HG03097 (cell line): ENCODE data around the gene TMEM184B.

Experiments
- ATAC-seq: cut with Tn5 transposase; IDR thresholded peaks from one replicate; pipeline ENCODE4 v1.9.1; 2021; ENCODE audit not compliant: unreplicated experiment, low FRiP score

TMEM184B gene

GRCh38 chr22:38308791-38309498, 36.1 kb upstream of the TMEM184B start:
- no peak for ATAC-seq

DNA sequence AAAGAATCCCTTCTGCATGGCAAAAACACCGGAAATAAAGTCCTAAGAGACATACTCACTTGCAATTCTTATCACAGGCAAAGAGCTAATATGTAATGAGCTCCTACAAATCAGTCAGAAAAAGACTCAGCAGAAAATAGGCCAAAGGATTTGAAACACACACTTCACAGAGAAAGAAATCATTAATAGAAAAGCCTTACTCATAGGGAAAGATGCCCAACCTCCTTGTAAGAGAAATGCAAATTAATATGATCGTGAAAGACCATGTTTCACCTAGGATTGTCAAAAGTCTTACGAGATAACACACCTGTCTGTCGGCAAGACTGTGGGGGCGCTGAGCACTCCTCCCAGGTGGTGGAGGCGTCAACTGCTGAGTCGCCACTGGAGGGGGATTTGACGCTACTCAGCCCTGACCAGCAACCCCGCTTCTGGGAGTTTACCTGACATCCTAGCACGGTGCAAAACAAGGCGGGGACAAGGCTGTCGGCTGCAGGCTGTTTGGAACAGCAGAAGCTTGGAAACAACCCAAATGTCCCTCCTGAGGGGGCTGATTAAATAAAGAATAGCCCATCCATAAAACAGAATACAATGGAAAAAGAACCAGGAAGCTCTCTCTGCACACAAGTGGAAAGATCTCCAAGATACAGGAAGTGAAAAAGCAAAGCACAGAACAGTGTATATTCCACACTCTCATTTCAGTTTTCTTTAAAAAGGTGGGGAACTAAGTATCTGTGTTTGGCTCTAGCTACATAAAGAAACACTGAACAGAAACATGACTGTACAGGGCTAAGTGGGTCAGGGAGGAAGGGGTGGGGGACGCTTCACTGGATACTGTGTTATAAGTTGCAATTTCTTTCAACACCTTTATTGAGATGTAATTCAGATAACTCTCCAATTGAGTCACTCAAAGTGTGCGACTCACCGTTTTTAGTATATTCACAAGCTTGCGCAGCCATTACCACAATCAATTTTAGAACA, 33.0 kb upstream of the TMEM184B start:
- ATAC-seq, result peak; percentile 56

DNA sequence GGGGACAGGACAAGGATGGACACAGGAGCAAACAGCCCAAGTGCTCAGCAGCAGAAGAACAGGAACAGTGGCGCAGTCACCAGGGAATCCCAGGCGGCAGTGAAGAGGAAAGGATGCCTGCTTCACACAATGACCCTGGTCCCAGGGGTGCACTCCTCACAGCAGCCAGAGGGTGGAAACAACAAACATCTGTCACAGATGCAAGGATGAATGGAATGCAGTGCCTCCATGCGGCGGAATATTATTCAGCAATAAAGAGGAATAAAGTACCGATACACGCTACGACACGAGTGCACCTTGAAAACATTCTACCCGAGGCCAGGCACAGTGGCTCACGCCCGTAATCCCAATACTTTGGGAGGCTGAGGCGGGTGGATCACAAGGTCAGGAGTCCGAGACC, 31.7 kb upstream of the TMEM184B start:
- ATAC-seq, result no peak

DNA sequence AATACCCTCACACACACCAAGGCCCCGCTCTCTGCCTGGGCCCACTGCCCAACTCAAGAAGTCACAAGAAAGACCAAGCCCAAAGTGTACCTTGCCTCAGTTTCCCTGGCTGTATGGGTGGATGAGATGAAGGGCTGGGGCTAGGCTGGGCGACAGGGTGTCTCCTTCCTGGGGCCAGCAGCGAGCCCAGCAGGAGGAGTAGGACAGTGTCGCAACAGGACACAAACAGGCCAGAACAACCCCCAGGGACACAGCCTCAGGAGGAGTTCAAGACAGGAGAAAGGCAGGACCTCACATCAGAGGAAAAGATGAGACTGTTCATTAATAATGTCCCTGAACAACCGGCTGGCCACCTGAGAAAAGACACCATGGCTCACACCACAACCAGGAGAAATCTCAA, 31.2 kb upstream of the TMEM184B start:
- ATAC-seq, result no peak

- no peak for ATAC-seq
These were observed 30.1 kb upstream of the TMEM184B start for GRCh38 chr22:38302906-38303305.

DNA sequence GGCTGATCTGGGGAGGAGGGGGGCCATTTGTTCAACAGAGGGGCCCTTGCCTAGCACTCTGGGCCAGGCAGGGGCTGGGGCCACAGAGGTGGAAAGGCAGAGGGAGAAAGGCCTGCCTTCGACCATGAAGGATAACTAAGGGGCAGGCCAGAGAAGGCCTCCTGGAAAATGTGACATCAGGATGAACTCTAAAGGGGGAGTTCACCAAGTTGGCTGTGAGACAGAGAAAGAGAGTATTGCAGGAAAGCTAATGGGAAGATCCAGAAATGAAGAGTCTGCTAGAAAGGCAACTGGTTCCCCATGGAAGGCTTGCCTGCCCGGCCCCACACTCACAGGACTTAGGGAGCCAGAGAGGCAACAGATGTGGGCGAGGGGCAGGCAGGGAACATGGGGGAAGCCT, 28.1 kb upstream of the TMEM184B start:
- no peak for ATAC-seq

GRCh38 chr22:38300197-38300945, 27.6 kb upstream of the TMEM184B start:
- no peak for ATAC-seq

DNA sequence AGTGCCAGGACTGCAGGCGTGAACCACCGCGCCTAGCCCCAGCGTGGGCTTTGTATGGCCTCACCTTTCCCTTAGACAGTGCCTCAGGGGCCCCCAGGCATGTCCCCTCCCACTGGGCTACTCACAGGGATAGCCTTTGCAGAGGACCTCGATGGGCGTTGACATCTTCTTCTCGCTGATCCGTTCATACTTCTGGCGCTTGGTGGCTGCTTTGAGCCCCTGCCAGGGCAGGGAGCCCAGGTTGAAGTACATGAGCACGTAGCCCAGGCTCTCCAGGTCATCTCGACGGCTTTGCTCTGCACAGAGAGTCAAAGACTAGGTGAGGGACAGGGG, 26.9 kb upstream of the TMEM184B start:
- ATAC-seq, result no peak

DNA sequence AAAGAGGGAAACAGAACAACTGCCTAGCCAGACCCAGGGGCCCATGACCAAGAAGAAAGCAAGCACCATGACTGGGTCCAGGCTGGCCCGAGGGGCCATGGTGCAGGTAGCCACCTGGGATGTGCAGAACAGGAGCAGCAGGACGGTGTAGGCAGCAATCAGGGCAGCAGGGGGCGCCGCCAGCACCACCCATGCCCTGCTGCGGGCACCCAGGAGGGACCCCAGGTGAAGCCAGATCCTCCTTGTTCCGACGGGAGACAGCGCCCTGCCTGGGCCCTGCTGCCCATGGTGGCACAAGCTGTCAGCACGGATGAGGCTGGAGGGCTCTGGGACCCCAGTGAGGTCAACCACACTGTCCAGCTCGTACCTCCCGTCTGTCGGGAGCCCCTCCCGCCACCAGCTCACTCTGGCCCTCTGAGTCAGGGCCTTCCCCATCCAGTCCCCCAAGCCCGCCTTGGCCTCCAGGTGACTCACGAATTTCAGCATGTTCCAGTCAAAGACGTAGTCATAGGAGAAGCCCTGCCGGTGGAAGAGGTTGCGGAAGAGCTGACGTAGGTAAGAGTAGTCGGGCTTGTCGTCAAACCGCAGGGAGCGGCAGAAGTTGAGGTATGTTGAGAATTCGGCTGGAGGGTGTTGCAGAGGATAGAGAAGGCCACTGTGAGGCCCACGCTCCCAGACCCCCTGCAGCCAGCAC, 25.6 kb upstream of the TMEM184B start:
- no peak for ATAC-seq

DNA sequence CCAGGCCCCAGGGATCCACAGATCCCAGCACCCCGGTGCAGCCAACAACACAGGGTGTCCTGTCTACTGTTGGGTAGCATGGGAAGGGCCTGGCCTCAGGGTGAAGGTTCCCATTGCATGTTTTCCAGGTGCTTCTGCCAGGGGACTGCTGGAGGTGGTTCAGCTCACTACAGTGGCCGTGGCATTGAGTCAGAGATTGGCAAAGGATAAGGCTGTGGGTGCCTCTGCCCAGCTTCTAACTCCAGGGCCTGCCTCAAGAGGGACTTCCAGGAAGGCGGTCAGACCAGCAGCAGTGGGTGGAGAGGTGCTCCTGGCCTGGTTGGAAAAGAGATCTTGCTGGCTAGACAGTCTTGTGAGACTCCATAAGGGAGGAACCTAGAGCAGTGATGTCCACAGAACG, 23.6 kb upstream of the TMEM184B start:
- no peak for ATAC-seq

DNA sequence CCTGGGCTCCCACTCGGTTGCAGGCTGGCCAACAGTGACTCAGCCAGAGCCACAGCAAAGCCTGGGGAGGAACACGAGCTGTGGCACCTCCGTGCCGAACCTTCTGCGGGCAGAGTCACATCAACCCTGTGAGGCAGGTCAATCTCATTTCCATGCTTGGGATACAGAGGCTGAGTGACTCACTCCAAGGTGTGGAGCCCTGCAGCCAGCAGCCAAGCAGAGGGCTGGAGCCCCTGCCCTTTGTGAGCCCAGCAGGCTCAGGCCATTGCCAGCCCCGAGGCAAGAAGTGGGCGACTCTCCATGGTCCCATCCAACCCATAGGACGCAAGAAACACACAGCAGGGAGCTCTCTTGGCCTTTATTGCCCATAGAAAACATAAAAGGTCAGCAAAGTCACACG, 23.1 kb upstream of the TMEM184B start:
- no peak for ATAC-seq

DNA sequence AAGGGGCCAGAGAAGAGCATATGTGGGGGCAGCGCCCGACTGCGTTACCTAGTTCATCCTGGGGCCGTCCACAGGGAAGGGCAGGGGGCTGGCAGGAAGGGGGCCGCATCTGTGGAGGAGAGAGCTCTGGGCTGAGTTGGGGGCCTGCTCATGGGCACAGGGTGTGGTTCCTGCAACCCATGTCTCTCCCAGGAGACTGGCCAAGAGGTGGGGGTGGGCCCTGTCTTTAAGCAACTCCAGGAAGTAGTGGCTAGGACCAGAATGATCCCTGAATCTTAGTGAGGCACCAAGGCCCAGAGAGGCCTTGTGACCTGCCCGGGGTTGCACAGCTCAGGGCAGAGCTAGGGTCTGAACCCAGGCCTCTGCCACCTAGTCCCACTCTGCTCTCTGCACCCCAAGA, 22.5 kb upstream of the TMEM184B start:
- no peak for ATAC-seq

- no peak for ATAC-seq
These were observed 21.4 kb upstream of the TMEM184B start for GRCh38 chr22:38294193-38294592.

- ATAC-seq, result no peak
These were observed 19.9 kb upstream of the TMEM184B start for GRCh38 chr22:38292694-38293093.

DNA sequence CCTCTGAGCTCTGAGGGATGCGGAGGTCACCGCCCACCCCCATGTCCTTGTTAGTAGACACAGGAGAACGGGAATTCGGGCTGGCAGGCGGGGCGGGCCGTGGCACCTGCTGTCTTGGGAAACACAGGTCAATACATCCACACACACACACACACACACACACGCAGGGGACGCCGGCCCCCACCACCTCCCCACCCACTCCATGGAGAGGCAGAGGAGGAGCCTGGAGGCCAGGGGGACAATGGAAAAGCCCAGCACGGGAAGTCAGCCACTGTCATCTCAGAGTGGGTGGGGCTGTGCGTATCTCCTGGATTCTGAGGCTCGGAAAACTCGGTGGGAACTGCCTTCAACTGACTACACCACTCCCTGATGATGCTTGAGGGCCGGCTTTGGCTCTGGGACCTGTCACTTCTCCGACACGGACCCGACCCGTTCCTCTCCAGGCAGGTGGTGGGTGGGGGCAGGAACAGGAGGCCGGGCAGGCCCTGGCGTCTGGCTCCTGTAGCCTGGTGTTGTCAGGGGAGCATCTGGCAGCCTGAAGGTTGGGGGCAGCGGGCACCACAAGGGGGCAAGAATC, 18.5 kb upstream of the TMEM184B start:
- no peak for ATAC-seq

DNA sequence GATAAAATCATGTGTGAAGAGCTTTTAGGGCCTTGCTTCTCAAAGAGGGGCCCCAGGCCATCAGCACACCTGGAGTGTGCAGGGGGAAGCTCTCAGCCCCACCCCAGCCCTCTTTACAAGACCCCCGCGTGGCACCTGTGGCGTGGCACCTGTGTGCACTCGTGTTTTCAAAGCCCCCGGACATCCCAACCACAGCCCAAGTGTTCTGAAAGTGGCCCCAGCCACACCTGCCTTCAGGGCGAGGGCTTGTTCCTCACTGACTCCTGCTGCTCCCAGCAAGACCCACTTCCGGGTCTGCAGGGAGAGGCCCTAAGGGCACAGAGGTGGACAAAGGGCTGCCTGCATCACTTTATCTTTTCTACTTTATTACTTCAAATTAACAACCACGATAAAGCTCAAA, 17.5 kb upstream of the TMEM184B start:
- ATAC-seq, result no peak

DNA sequence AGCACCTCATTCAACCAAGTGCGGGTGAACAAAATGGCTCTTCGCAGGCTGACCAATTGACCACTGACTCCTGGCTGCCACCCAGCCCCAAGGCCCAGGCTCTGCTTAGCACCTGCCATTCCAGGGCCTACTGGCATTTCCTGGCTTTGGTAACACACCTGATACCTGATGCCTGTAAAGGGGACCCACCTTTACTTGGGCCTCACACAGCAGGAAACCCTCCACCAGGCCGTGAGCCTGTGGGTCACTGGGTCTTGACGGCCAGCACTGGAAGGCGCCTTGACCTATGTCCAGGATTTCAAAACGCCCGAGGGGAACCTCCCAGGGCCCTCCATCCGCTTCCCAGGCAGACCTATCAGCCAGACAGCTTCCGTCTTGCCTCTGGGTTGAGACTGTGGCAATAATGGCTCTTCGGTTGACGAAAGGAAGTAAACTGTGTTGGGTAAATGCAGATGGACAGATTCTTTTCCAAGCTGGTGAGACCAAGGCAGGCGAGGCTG, 16.8 kb upstream of the TMEM184B start:
- no peak for ATAC-seq

GRCh38 chr22:38286915-38287669, 14.3 kb upstream of the TMEM184B start:
- ATAC-seq, result no peak

GRCh38 chr22:38285018-38285417, 12.2 kb upstream of the TMEM184B start:
- ATAC-seq, result no peak

GRCh38 chr22:38284042-38284402, 11.2 kb upstream of the TMEM184B start:
- ATAC-seq, result no peak
